CD14-positive monocyte (primary cell): ENCODE data around the gene SH3BGR. TPM values are rescaled to one million over a fixed set of nuclear protein-coding genes. Genes with fewer than 3 reads are reported as not detected.

ENCODE experiments used
- DNase-seq, 3 donors: peaks; one replicate each; pipeline ENCODE4 v3.0.0-alpha.2; 2011 to 2022
- H2AFZ ChIP-seq: 2 replicates; pipeline ENCODE4 v1.6.0; 2012; ENCODE audit warnings: mild to moderate bottlenecking, low read depth, low read length, inconsistent platforms; ENCODE audit not compliant: insufficient read depth, poor library complexity, severe bottlenecking
- H3K27ac ChIP-seq, 2 donors: 1 replicate in 1 of 2; 2 replicates in 1 of 2; pipeline ENCODE4 v1.5.1; 2012 to 2013; ENCODE audit warnings: low read length in 2 of 2, control low read depth in 1 of 2, inconsistent platforms in 1 of 2, low read depth in 1 of 2, mild to moderate bottlenecking in 1 of 2
- H3K27me3 ChIP-seq, 2 donors: one replicate each; pipeline versions ENCODE4 v1.6.0 to v1.6.1; 2011 to 2013; ENCODE audit warnings: low read length in 2 of 2; ENCODE audit not compliant: control insufficient read depth in 2 of 2, insufficient read depth in 2 of 2
- H3K36me3 ChIP-seq, 2 donors: replicated peaks in 1 of 2; 1 replicate in 1 of 2; 2 replicates in 1 of 2; pipeline versions ENCODE4 v1.5.1 to v1.6.1; 2012 to 2013; ENCODE audit warnings: low read length in 2 of 2, control low read depth in 1 of 2, inconsistent platforms in 1 of 2, mild to moderate bottlenecking in 1 of 2; ENCODE audit not compliant: insufficient read depth in 2 of 2, control insufficient read depth in 1 of 2
- H3K4me1 ChIP-seq, 2 donors: 1 replicate in 1 of 2; 2 replicates in 1 of 2; pipeline versions ENCODE4 v1.5.1 to v1.6.1; 2012 to 2013; ENCODE audit warnings: low read length in 2 of 2, control low read depth in 1 of 2, inconsistent platforms in 1 of 2, mild to moderate bottlenecking in 1 of 2, moderate library complexity in 1 of 2; ENCODE audit not compliant: insufficient read depth in 2 of 2, control insufficient read depth in 1 of 2
- H3K4me2 ChIP-seq: replicated peaks from 2 replicates; pipeline ENCODE3; 2012; ENCODE audit warnings: low read length, moderate library complexity, mild to moderate bottlenecking; ENCODE audit not compliant: poor library complexity, severe bottlenecking; ENCODE audit errors: extremely low read depth
- H3K4me3 ChIP-seq, 3 experiments: fragments of 200-600 bp in 1 of 3; sonication (generic) in 1 of 3; replicated peaks in 1 of 3; 1 replicate in 2 of 3; 2 replicates in 1 of 3; pipeline ENCODE4 v1.5.1; 2011 to 2013; ENCODE audit warnings: low read length in 3 of 3, mild to moderate bottlenecking in 3 of 3, control low read depth in 2 of 3, low read depth in 2 of 3, inconsistent platforms in 1 of 3, moderate library complexity in 1 of 3
- H3K79me2 ChIP-seq: 2 replicates; pipeline ENCODE4 v1.6.0; 2012; ENCODE audit warnings: mild to moderate bottlenecking, control low read depth, inconsistent platforms, low read length, moderate library complexity; ENCODE audit not compliant: insufficient read depth
- H3K9ac ChIP-seq: 2 replicates; pipeline ENCODE4 v1.6.0; 2017; ENCODE audit warnings: low read length, mild to moderate bottlenecking; ENCODE audit not compliant: insufficient read depth, poor library complexity, severe bottlenecking
- H3K9me3 ChIP-seq, 2 donors: replicated peaks in 1 of 2; 1 replicate in 1 of 2; 2 replicates in 1 of 2; pipeline versions ENCODE4 v1.5.1 to v1.6.1; 2012 to 2013; ENCODE audit warnings: low read length in 2 of 2, control low read depth in 1 of 2; ENCODE audit not compliant: control insufficient read depth in 1 of 2, insufficient read depth in 1 of 2
- H4K20me1 ChIP-seq: 2 replicates; pipeline ENCODE4 v1.6.0; 2012; ENCODE audit warnings: mild to moderate bottlenecking, low read length, control low read depth, moderate library complexity; ENCODE audit not compliant: insufficient read depth
- H3K27ac Mint-ChIP-seq, 7 donors: one replicate each; pipeline ENCODE4 v1.8.0; 2020; ENCODE audit warnings: mild to moderate bottlenecking in 7 of 7, mixed read lengths in 7 of 7, moderate library complexity in 6 of 7, inconsistent platforms in 2 of 7
- H3K27me3 Mint-ChIP-seq, 3 donors: one replicate each; pipeline ENCODE4 v1.8.0; 2021 to 2022; ENCODE audit warnings: low read depth in 3 of 3, mild to moderate bottlenecking in 3 of 3, mixed read lengths in 3 of 3, moderate library complexity in 3 of 3, inconsistent platforms in 1 of 3
- H3K36me3 Mint-ChIP-seq, 2 donors: one replicate each; pipeline ENCODE4 v1.8.0; 2020; ENCODE audit warnings: mixed read lengths in 2 of 2, inconsistent platforms in 1 of 2, mild to moderate bottlenecking in 1 of 2
- H3K4me1 Mint-ChIP-seq: one replicate; pipeline ENCODE4 v1.8.0; 2020; ENCODE audit warnings: mild to moderate bottlenecking, mixed read lengths
- H3K4me3 Mint-ChIP-seq, 2 donors: one replicate each; pipeline ENCODE4 v1.8.0; 2020; ENCODE audit warnings: mild to moderate bottlenecking in 2 of 2, mixed read lengths in 2 of 2, moderate library complexity in 1 of 2
- H3K9me3 Mint-ChIP-seq, 7 donors: one replicate each; pipeline ENCODE4 v1.8.0; 2020 to 2022; ENCODE audit warnings: mixed read lengths in 7 of 7, mild to moderate bottlenecking in 6 of 7, moderate library complexity in 6 of 7, inconsistent platforms in 2 of 7
- WGBS: methylation state at CpG from one replicate; pipeline ENCODE4 v1.1.5; 2013; ENCODE audit warnings: missing lambda C conversion rate; ENCODE audit not compliant: insufficient coverage; 5-methylcytosine and 5-hydroxymethylcytosine counted together
- intact Hi-C, 2 donors: fragments of 100-400 bp; cut with micrococcal nuclease; formaldehyde crosslinking; loops; one replicate each; pipeline versions ENCODE4 v1.15.0 to v1.15.1; 2023
- polyA plus RNA-seq, 3 donors: library from polyadenylated mRNA; depleted of rRNA in 1 of 3; unstranded in 2 of 3; stranded (reverse) in 1 of 3; fragments of 300-500 nt in 2 of 3; fragments of >200 nt in 1 of 3; fragmentation: Illumina TruSeq in 2 of 3; gene quantifications; 1 replicate in 2 of 3; 2 replicates in 1 of 3; pipeline ENCODE4 v1.2.3, GENCODE V29; 2012 to 2021
- TF ChIP-seq, protein P1 (sequence below): fragments of 200-600 bp; IDR thresholded peaks from one replicate; pipeline ENCODE4 v1.8.0; 2022; ENCODE audit warnings: antibody characterized with exemption, mild to moderate bottlenecking

The SH3BGR gene
- polyA plus RNA-seq, 3 donors = 0.36 to 0.72 TPM; not detected in 1

DNA sequence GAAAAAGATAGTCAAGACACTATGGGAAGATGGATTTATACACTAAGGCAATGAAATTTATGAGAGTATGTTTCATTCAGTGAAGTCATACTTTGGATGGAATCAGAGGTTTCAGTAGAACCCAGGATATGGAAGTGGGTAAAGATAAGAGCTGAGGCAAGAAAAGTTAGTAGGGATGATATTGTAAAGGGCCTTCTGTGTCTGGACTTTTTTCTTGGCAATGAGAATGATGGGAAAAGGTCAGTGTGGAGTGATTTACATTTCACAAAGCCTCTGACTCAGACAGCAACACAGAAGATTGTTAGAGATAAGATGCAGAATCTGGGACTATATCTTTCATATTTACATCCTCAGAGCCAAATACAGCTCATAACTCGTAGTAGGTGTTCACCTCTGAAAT is 32.1 kb downstream of the SH3BGR start:
- peaks cover 0 to 5% (median 2%) of the 10 kb centered on the region in 3 donors for H3K27me3 Mint-ChIP-seq
- Histone ChIP-seq H3K36me3 (no peaks in the 10 kb centered on the region), H3K9ac (no peak overlapping the region), H3K79me2 (no peaks in the 10 kb centered on the region), H3K27ac (no peak overlapping the region), H3K27me3 (no peaks in the 10 kb centered on the region), H3K4me1 (no peaks in the 10 kb centered on the region), H4K20me1 (no peaks in the 10 kb centered on the region), H3K4me2 (no peak overlapping the region), H2AFZ (no peak overlapping the region), H3K9me3 (no peaks in the 10 kb centered on the region), H3K4me3 (no peak overlapping the region)
- intact Hi-C loops = no loop called here
- WGBS = no CpG with 5 or more reads among the region's 1 CpG
- peaks cover 1% of the 10 kb centered on the region for H3K4me1 Mint-ChIP-seq
- no peak overlapping the region for H3K4me3 Mint-ChIP-seq
- DNase-seq = no peak
- H3K9me3 Mint-ChIP-seq = peaks cover 0 to 1% (median 0%) of the 10 kb centered on the region in 7 donors
- H3K36me3 Mint-ChIP-seq = no peaks in the 10 kb centered on the region
- TF ChIP-seq, protein P1, sequence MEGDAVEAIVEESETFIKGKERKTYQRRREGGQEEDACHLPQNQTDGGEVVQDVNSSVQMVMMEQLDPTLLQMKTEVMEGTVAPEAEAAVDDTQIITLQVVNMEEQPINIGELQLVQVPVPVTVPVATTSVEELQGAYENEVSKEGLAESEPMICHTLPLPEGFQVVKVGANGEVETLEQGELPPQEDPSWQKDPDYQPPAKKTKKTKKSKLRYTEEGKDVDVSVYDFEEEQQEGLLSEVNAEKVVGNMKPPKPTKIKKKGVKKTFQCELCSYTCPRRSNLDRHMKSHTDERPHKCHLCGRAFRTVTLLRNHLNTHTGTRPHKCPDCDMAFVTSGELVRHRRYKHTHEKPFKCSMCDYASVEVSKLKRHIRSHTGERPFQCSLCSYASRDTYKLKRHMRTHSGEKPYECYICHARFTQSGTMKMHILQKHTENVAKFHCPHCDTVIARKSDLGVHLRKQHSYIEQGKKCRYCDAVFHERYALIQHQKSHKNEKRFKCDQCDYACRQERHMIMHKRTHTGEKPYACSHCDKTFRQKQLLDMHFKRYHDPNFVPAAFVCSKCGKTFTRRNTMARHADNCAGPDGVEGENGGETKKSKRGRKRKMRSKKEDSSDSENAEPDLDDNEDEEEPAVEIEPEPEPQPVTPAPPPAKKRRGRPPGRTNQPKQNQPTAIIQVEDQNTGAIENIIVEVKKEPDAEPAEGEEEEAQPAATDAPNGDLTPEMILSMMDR = no peak
- H3K27ac Mint-ChIP-seq = peak overlapping the region in 1 of 7 donors; percentile 3

DNA sequence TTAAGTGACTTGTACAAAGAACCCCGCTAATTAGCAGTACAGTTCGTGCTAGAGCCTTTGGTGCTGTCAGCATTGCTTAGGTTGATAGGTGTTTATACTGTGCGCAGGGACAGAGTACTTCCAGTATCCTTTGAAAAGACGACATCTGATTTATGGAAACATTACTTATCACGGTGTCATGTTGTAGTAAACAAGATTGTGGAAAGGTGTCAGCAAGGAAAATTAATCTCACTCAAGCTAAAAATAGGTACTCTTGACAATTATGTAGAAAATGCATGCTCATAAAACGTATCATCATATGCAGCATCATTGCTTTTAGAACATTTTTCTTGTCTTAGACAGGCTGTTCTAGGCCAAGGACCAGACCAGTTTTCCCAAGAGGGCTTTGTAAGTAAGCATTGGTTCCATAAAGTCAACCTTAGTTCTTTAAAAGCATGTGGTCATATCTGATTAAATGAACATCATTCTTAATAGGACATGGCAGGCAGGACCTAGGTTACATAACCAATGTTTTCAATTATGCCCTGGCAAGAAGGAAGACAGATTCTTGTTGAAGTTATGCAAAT is 33.0 kb downstream of the SH3BGR start:
- no peak overlapping the region for H3K4me3 ChIP-seq
- TF ChIP-seq, protein P1 = no peak
- H3K36me3 Mint-ChIP-seq = no peaks in the 10 kb centered on the region
- no peaks in the 10 kb centered on the region for H3K9me3 ChIP-seq
- H4K20me1 ChIP-seq = no peaks in the 10 kb centered on the region
- H3K79me2 ChIP-seq = no peaks in the 10 kb centered on the region
- H3K4me2 ChIP-seq = no peak overlapping the region
- no peaks in the 10 kb centered on the region for H3K4me1 ChIP-seq
- H2AFZ ChIP-seq = no peak overlapping the region
- no peak overlapping the region for H3K4me3 Mint-ChIP-seq
- no peaks in the 10 kb centered on the region for H3K36me3 ChIP-seq
- DNase-seq = no peak
- H3K9ac ChIP-seq = no peak overlapping the region
- intact Hi-C loops = no loop called here
- H3K9me3 Mint-ChIP-seq = peaks cover 0 to 1% (median 0%) of the 10 kb centered on the region in 7 donors
- 100% methylated on average over 3 of the region's 6 CpGs for WGBS
- H3K27me3 ChIP-seq = no peaks in the 10 kb centered on the region
- H3K27ac Mint-ChIP-seq = no peak overlapping the region
- H3K27ac ChIP-seq = no peak overlapping the region
- peaks cover 0 to 2% (median 2%) of the 10 kb centered on the region in 3 donors for H3K27me3 Mint-ChIP-seq
- H3K4me1 Mint-ChIP-seq = no peaks in the 10 kb centered on the region
